Measurements from ENCODE around the gene PLD4.

The PLD4 gene

GRCh38 chr14:104892531-104893434 is 31.9 kb upstream of the PLD4 start:
- no peak for DNase-seq (ENCODE audit: low spot score)
- TF ChIP-seq, protein P1, sequence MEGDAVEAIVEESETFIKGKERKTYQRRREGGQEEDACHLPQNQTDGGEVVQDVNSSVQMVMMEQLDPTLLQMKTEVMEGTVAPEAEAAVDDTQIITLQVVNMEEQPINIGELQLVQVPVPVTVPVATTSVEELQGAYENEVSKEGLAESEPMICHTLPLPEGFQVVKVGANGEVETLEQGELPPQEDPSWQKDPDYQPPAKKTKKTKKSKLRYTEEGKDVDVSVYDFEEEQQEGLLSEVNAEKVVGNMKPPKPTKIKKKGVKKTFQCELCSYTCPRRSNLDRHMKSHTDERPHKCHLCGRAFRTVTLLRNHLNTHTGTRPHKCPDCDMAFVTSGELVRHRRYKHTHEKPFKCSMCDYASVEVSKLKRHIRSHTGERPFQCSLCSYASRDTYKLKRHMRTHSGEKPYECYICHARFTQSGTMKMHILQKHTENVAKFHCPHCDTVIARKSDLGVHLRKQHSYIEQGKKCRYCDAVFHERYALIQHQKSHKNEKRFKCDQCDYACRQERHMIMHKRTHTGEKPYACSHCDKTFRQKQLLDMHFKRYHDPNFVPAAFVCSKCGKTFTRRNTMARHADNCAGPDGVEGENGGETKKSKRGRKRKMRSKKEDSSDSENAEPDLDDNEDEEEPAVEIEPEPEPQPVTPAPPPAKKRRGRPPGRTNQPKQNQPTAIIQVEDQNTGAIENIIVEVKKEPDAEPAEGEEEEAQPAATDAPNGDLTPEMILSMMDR (IDR thresholded peaks at IDR 0.05; ENCODE audit: extremely low read depth, missing control alignments), result no peak

DNA sequence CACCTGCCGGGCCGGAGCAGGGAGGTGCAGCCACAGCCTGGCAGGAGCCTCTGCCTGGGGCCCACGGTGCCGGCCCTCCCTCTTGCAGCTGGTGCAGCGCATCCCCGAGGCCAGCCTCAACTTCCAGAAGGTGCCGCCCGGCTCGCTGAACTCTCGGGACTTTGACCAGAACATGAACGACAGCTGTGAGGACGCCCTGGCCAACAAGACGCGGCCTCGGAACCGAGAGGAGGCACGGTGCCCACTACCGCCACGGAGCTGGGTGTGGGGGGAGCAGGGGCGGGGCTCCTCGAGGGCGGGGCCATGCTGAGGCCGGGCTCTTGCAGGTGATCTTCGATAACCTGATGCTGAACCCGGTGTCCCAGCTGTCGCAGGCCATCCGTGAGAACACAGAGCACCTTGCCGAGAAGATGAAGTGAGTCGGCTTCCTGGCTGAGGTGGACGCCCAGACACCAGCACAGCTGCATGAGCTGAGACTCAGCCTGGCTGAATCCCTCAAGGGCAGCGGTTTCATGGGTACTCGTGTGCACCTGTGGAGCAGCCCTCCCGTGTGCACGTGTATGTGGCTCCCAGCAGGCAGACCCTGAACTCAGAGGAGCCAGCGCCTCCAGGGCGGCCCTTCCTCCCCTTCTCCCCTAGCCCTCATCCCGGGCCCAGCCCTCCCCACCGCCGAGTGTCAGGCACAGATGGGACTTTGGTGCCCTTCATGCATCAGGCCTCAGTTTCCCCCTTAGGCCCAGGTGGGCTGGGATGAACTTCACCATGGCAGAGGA is 31.1 kb upstream of the PLD4 start:
- TF ChIP-seq, protein P1 (IDR thresholded peaks at IDR 0.05; ENCODE audit: extremely low read depth, missing control alignments), result no peak
- no peak for DNase-seq (ENCODE audit: low spot score)

DNA sequence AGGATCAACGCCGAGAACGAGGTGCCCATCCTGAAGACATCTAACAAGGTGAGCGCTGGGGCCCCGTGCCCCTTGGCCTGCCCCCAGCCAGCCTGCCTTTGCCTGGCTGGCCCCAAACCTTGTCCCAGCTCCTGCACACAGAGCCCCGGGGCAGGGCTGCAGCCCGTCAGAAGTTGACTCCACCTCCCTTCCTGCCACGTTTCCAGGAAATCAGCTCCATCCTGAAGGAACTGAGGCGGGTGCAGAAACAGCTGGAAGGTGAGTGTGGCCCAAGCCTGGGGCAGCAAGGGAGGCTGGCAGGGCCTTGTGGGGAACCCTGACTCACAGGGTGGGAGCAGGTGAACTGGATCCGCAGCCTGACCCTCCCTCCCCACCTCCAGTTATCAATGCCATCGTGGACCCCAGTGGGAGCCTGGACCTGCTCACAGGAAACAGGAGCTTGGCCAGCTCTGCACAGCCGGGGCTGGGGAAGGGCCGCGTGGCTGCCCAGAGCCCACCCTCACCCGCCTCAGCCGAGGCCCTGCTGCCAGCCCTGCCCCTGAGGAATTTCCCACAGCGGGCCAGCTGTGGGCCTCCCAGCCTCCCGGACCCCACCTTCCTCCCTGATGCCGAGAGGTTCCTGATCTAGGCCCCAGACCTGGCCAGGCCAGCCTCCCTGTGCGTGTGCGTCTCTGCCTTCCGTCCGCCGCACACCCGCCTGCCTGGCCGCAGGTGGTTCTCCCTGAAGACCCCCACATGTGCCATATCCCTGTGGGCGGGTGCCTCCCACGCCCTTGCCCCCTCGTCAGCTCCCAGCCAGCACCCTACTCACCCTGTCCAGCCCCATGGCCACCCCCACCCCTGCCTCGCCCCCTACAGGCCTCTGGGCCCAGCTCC is 30.1 kb upstream of the PLD4 start:
- no peak for DNase-seq (ENCODE audit: low spot score)
- TF ChIP-seq, protein P1 (IDR thresholded peaks at IDR 0.05; ENCODE audit: extremely low read depth, missing control alignments), result no peak

- no peak for DNase-seq (ENCODE audit: low spot score)
- TF ChIP-seq, protein P1 (IDR thresholded peaks at IDR 0.05; ENCODE audit: extremely low read depth, missing control alignments), result no peak
These were observed 29.4 kb upstream of the PLD4 start for GRCh38 chr14:104895207-104895785.

GRCh38 chr14:104895786-104896661 is 28.7 kb upstream of the PLD4 start:
- TF ChIP-seq, protein P1 (IDR thresholded peaks at IDR 0.05; ENCODE audit: extremely low read depth, missing control alignments), result no peak
- DNase-seq (ENCODE audit: low spot score), result no peak

Measured in GM20000 (cell line).